HG02981 (cell line): ENCODE results near the gene GPR39.

Experiments used
- ATAC-seq: cut with Tn5 transposase; IDR thresholded peaks from one replicate; pipeline ENCODE4 v1.9.1; 2021; ENCODE audit warnings: mild to moderate bottlenecking, moderate library complexity; ENCODE audit not compliant: unreplicated experiment

The GPR39 gene

GRCh38 chr2:132632000-132632649 lies 215.5 kb downstream of the GPR39 start:
- no peak for ATAC-seq

GRCh38 chr2:132633635-132634034 lies 217.0 kb downstream of the GPR39 start:
- ATAC-seq = no peak

DNA sequence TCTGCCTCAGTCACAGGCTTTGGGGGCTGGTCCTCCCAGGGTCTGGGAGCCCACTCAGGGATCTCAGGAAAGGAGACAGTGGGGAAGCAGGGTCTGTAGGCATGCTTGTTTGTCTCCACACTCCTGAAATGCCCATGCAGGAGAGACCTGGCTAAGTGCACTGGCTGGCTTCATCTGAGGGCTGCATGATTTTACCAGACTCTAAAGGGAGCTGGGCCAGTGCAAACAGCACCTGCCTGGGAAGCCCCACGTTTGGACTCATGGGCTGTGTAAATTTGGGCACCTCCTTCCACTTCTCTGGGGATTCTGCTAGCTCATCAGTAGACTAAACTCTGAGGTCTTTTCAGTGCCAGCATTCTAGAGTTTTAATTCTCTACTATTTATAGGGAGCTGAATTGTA lies 219.7 kb downstream of the GPR39 start:
- no peak for ATAC-seq

DNA sequence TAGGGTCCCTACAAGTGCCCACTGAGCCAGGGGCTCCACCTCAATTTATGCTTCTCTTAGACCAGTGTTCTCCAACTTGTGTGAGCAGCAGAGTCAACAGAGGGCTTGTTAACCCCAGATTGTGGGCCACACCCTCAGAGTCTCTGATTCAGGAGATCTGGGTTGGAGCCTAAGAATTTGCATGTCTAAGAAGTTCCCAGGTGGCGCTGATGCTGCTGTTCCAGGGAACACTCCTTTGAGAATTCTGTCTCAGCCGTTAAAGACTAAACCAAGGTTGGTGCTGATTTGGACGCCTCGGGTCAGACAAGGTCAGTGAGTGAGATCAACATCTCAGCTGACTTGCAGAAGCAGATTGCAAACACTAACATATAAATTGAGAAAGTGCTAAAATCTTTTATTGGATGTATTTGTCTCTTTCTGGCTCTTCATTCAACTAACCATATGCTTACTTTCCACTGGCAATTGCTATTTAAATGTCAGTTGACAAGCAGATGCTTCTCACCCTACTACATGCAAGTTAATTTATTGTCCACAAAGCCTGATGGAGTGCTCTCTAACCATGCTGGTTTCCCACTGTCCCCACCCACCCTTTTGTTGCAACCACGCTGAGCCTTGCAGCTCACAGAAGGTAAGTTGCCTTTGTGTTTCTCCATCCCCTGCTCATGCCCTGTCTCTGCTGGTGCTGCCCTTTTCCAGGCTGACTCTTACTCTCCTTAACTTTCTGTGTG lies 221.9 kb downstream of the GPR39 start:
- no peak for ATAC-seq

DNA sequence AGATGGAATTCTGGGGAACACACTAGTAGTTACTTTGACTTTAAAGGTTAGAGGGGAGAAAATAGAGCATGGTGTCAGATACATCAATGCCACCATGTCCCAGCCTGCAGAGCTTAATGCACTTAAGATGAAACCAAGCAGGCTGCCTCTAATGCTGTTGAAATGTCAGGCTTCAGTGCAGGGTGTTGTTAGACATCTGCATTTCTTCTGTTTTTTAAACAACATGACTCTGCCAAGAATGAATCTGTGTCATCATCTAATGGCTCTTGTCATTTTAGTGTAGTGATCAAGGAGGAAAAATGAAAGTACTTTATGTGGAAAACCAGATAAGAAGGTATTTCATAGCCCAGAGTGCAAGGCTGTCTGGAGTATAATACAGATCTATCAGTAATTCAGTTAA lies 223.5 kb downstream of the GPR39 start:
- no peak for ATAC-seq

GRCh38 chr2:132641819-132642218 lies 225.2 kb downstream of the GPR39 start:
- no peak for ATAC-seq

- ATAC-seq = no peak
Observed at GRCh38 chr2:132642415-132642814, 225.8 kb downstream of the GPR39 start.

GRCh38 chr2:132645176-132645575 lies 228.6 kb downstream of the GPR39 start:
- ATAC-seq = no peak

GRCh38 chr2:132645722-132646539 lies 229.3 kb downstream of the GPR39 start:
- no peak for ATAC-seq

GRCh38 chr2:132646540-132647108 lies 230.0 kb downstream of the GPR39 start:
- no peak for ATAC-seq

- ATAC-seq = no peak
Observed at GRCh38 chr2:132651115-132652045, 234.8 kb downstream of the GPR39 start.

DNA sequence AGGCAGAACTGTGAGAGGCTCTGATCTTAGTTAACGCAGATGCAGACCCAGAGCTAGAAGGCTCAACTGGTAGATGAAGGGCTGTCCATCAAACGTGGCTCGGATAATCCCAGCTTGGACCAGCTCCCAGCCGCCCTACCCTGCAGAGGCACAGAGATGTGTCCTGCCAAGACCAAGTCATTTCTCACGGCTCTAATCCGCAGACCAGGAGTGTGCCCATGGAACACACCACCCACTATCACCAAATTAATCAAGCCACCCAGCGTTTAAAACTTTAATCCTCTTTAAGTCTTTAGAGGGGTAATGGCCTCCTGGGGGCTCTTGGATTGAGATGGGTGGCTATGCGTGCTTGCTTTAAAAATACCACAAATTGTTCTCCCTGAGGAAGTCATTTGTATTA lies 235.9 kb downstream of the GPR39 start:
- no peak for ATAC-seq

- no peak for ATAC-seq
Observed at GRCh38 chr2:132654335-132654734, 237.7 kb downstream of the GPR39 start.

DNA sequence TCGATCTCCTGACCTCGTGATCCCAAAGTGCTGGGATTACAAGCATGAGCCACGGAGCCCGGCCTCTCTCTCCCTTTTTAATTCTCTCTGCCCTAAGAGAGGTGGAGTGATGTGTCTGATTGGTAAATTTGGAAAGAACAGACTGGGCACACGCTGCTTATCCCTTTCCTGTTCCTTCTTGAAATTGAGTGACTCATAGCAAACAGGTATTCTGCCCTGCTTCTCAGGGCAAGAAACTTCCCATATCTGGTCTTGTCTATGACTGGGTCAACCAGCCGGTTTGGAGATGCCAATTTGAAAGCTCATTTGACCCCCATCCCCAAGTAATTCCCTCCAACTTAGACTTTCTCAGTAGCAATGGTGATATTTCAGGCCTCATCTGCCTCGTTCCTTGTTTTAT lies 238.4 kb downstream of the GPR39 start:
- no peak for ATAC-seq

DNA sequence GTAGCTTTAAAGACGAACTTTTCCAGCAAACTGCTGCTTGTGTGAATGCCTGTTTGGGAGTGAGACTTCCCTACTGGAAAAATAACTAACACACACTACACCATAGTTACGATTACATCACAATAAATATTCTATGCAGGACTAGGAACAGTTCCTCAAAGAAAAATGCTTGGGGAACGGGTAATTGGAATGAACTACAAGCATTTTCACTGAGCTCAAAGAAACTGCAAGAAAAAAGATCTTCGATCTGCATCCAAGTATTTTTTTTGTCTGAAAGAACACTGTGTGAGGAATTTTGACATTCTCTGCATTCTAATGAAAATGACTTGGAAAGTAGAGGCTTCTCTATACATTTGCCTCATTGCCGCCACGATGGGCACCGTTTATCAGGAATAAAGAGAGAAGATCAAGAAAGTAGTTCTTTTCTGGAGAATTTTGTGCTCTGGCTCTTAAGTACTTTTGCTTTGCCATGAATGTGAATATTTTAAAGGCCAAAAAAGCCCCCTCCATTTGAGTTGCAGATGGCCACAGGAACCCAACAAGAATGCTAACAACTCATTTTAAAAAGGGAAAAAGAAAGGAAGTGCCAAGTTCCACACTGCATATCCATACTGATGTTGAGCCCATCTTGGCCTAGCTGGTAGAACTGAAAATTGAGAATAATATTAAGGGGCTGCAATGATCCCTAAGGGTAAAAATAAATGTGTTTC lies 239.8 kb downstream of the GPR39 start:
- ATAC-seq = no peak

GRCh38 chr2:132659331-132659730 lies 242.7 kb downstream of the GPR39 start:
- no peak for ATAC-seq

DNA sequence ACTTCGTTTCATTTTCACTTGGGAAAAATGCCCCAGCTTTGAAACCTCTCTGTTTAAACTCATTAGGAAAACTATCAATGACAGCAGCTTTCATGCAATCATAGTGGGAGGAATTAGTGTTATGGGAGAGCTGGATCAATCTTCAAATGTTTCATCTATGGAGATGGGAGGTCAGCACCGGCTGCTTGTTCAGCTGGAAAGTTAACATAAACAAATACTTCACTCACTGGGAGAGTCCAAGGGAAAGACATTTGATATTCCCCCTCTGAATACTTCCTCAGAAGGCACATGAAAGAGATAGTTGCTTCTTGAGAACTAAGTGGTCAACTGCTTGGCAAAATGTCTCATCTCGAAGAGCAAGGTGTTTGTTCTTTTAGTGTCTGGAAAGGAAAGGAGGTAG lies 246.1 kb downstream of the GPR39 start:
- ATAC-seq = no peak

- no peak for ATAC-seq
Observed at GRCh38 chr2:132664096-132664495, 247.5 kb downstream of the GPR39 start.

DNA sequence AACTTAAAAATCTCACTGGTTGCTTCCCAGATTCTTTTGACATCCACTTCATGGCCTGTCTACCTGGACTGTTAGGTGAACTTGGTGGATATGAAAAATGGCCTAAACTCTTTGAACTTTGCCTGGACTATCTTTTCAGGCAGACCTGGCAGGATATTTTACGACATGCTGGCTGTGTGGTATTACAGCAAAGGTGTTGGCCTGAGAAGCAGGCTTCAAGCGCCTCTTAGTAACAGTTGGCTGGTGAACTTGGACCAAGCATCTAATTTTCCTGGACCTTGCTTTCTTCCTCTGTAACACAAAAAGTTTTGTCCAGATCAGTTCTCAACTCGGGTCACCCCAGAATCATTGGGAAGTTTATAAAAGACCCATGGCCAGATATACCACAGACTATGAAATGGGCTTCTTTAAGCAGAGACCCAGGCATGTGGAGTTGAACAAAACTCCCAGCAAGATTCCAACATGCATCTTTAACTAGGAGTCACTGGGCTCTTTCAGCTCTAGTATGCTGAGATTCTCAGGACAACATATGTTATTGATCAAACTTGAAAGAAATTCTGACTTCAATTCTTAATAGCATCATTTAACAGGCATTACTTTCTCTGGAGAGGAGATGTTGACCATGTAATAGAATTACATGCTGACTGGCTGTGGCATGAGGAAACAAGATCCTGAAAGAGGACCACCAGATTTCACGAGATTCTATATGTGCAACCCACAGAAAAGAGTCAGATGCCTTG lies 249.0 kb downstream of the GPR39 start:
- ATAC-seq = no peak
